T-helper 2 cell treated with Interferon-gamma antibody and Interleukin-4, amounts not matched to agents 5 μg/mL and 100 μg/mL, for 36 hours (primary cell): ENCODE results near the gene ACSS2.
"Not testable (repeated sequence)": the region's sequence is repeated elsewhere in the genome, so short reads cannot be mapped to it uniquely, and the experiment has no call there.

Source experiments
- DNase-seq: peaks from one replicate; pipeline ENCODE4 v3.0.0; 2021; ENCODE audit warnings: low spot score
- H3K27ac Mint-ChIP-seq: one replicate; pipeline ENCODE4 v1.8.0; 2021; ENCODE audit warnings: mild to moderate bottlenecking, mixed read lengths
- H3K27me3 Mint-ChIP-seq: one replicate; pipeline ENCODE4 v1.8.0; 2021; ENCODE audit warnings: low read depth, mixed read lengths
- H3K36me3 Mint-ChIP-seq: one replicate; pipeline ENCODE4 v1.8.0; 2021; ENCODE audit warnings: low read depth, mixed read lengths
- H3K4me1 Mint-ChIP-seq: one replicate; pipeline ENCODE4 v1.8.0; 2021; ENCODE audit warnings: low read depth, mixed read lengths
- H3K4me3 Mint-ChIP-seq: one replicate; pipeline ENCODE4 v1.8.0; 2022; ENCODE audit warnings: mild to moderate bottlenecking, moderate library complexity, mixed read lengths
- H3K9me3 Mint-ChIP-seq: one replicate; pipeline ENCODE4 v1.8.0; 2021; ENCODE audit warnings: mixed read lengths

ACSS2 gene

GRCh38 chr20:34862724-34863123, 13.7 kb upstream of the ACSS2 start:
- H3K36me3 Mint-ChIP-seq = peaks cover 3% of the 10 kb centered on the region
- H3K4me1 Mint-ChIP-seq = no peaks in the 10 kb centered on the region
- H3K9me3 Mint-ChIP-seq = no peaks in the 10 kb centered on the region
- H3K27ac Mint-ChIP-seq = no peak overlapping the region
- H3K4me3 Mint-ChIP-seq = no peak overlapping the region
- no peaks in the 10 kb centered on the region for H3K27me3 Mint-ChIP-seq
- no peak for DNase-seq

GRCh38 chr20:34863421-34863965, 12.9 kb upstream of the ACSS2 start:
- no peak for DNase-seq
- Mint-ChIP-seq H3K4me3 (no peak overlapping the region), H3K27ac (no peak overlapping the region), H3K9me3 (no peaks in the 10 kb centered on the region), H3K36me3 (peaks cover 3% of the 10 kb centered on the region), H3K4me1 (no peaks in the 10 kb centered on the region), H3K27me3 (no peaks in the 10 kb centered on the region)

- H3K9me3 Mint-ChIP-seq = no peaks in the 10 kb centered on the region
- H3K27me3 Mint-ChIP-seq = no peaks in the 10 kb centered on the region
- H3K4me3 Mint-ChIP-seq = no peak overlapping the region
- DNase-seq = no peak
- peaks cover 3% of the 10 kb centered on the region for H3K36me3 Mint-ChIP-seq
- H3K4me1 Mint-ChIP-seq = no peaks in the 10 kb centered on the region
- peak overlapping the region; percentile 5 for H3K27ac Mint-ChIP-seq
Measured at GRCh38 chr20:34864216-34864615, 12.2 kb upstream of the ACSS2 start.

GRCh38 chr20:34871320-34871926, 5.0 kb upstream of the ACSS2 start:
- H3K9me3 Mint-ChIP-seq = no peaks in the 10 kb centered on the region
- no peaks in the 10 kb centered on the region for H3K27me3 Mint-ChIP-seq
- no peak overlapping the region for H3K27ac Mint-ChIP-seq
- peak overlapping the region; percentile 76 for H3K4me3 Mint-ChIP-seq
- H3K4me1 Mint-ChIP-seq = peaks cover 45% of the 10 kb centered on the region
- H3K36me3 Mint-ChIP-seq = no peaks in the 10 kb centered on the region
- no peak for DNase-seq

- DNase-seq = no peak
- Mint-ChIP-seq H3K4me3 (peak overlapping the region; percentile 76), H3K36me3 (no peaks in the 10 kb centered on the region), H3K4me1 (peaks cover 47% of the 10 kb centered on the region), H3K27ac (peak overlapping the region; percentile 55), H3K9me3 (no peaks in the 10 kb centered on the region), H3K27me3 (no peaks in the 10 kb centered on the region)
Measured at GRCh38 chr20:34871966-34872621, 4.3 kb upstream of the ACSS2 start.

- peaks cover 50% of the 10 kb centered on the region for H3K4me1 Mint-ChIP-seq
- H3K9me3 Mint-ChIP-seq = no peaks in the 10 kb centered on the region
- H3K36me3 Mint-ChIP-seq = no peaks in the 10 kb centered on the region
- H3K27me3 Mint-ChIP-seq = no peaks in the 10 kb centered on the region
- peak; percentile 84 for DNase-seq
- H3K4me3 Mint-ChIP-seq = peak within 1 kb of the TSS; percentile 92
- H3K27ac Mint-ChIP-seq = peak within 1 kb of the TSS; percentile 70
Measured at GRCh38 chr20:34872622-34873224, 3.7 kb upstream of the ACSS2 start, which contains the start of gene GGT7. Gene GGT7 (minus strand): TSS chr20:34872856. CDS start chr20:34872815, 41 bp downstream.

GRCh38 chr20:34873583-34874093, 2.8 kb upstream of the ACSS2 start:
- H3K27ac Mint-ChIP-seq = peak overlapping the region; percentile 70
- peaks cover 57% of the 10 kb centered on the region for H3K4me1 Mint-ChIP-seq
- no peak for DNase-seq
- peak overlapping the region; percentile 92 for H3K4me3 Mint-ChIP-seq
- H3K27me3 Mint-ChIP-seq = no peaks in the 10 kb centered on the region
- H3K9me3 Mint-ChIP-seq = no peaks in the 10 kb centered on the region
- no peaks in the 10 kb centered on the region for H3K36me3 Mint-ChIP-seq

GRCh38 chr20:34874094-34874654, 2.2 kb upstream of the ACSS2 start:
- Mint-ChIP-seq H3K27ac (peak overlapping the region; percentile 42), H3K4me3 (peak overlapping the region; percentile 92), H3K4me1 (peaks cover 59% of the 10 kb centered on the region), H3K9me3 (no peaks in the 10 kb centered on the region), H3K36me3 (peaks cover 2% of the 10 kb centered on the region), H3K27me3 (no peaks in the 10 kb centered on the region)
- peak; percentile 63 for DNase-seq

- H3K9me3 Mint-ChIP-seq = no peaks in the 10 kb centered on the region
- H3K4me3 Mint-ChIP-seq = peak overlapping the region; percentile 97
- H3K27ac Mint-ChIP-seq = peak overlapping the region; percentile 88
- DNase-seq = no peak
- peaks cover 3% of the 10 kb centered on the region for H3K36me3 Mint-ChIP-seq
- H3K27me3 Mint-ChIP-seq = no peaks in the 10 kb centered on the region
- H3K4me1 Mint-ChIP-seq = peaks cover 57% of the 10 kb centered on the region
Measured at GRCh38 chr20:34875642-34876405, 588 bp upstream of the ACSS2 start.

GRCh38 chr20:34880215-34880850, 3.9 kb downstream of the ACSS2 start:
- DNase-seq = no peak
- H3K4me3 Mint-ChIP-seq = no peak overlapping the region
- peaks cover 26% of the 10 kb centered on the region for H3K36me3 Mint-ChIP-seq
- H3K9me3 Mint-ChIP-seq = no peaks in the 10 kb centered on the region
- peaks cover 36% of the 10 kb centered on the region for H3K4me1 Mint-ChIP-seq
- no peaks in the 10 kb centered on the region for H3K27me3 Mint-ChIP-seq
- no peak overlapping the region for H3K27ac Mint-ChIP-seq

- not testable (repeated sequence) for H3K9me3 Mint-ChIP-seq, DNase-seq, H3K27me3 Mint-ChIP-seq, H3K4me3 Mint-ChIP-seq, H3K27ac Mint-ChIP-seq
- peaks cover 29% of the 10 kb centered on the region for H3K36me3 Mint-ChIP-seq
- peaks cover 32% of the 10 kb centered on the region for H3K4me1 Mint-ChIP-seq
Measured at GRCh38 chr20:34880971-34881370, 4.6 kb downstream of the ACSS2 start.

- H3K4me3 Mint-ChIP-seq = no peak overlapping the region
- H3K27ac Mint-ChIP-seq = no peak overlapping the region
- no peak for DNase-seq
- peaks cover 32% of the 10 kb centered on the region for H3K36me3 Mint-ChIP-seq
- no peaks in the 10 kb centered on the region for H3K27me3 Mint-ChIP-seq
- H3K4me1 Mint-ChIP-seq = peaks cover 33% of the 10 kb centered on the region
- no peaks in the 10 kb centered on the region for H3K9me3 Mint-ChIP-seq
Measured at GRCh38 chr20:34881689-34882088, 5.3 kb downstream of the ACSS2 start.

GRCh38 chr20:34883087-34883688, 6.8 kb downstream of the ACSS2 start:
- Mint-ChIP-seq H3K36me3 (peaks cover 41% of the 10 kb centered on the region), H3K4me3 (no peak overlapping the region), H3K27ac (peak overlapping the region; percentile 6), H3K4me1 (peaks cover 27% of the 10 kb centered on the region), H3K9me3 (no peaks in the 10 kb centered on the region), H3K27me3 (no peaks in the 10 kb centered on the region)
- DNase-seq = no peak
